ENCODE measurements around the gene ZMAT1.
"Not testable (repeated sequence)": the region's sequence is repeated elsewhere in the genome, so short reads cannot be mapped to it uniquely, and the experiment has no call there.

The ZMAT1 gene

GRCh38 chrX:101931488-101932248 lies at the start of gene ZMAT1:
ZMAT1 (minus strand) TSS chrX:101932027; CDS start chrX:101932008, 19 bp downstream.
- DNase-seq, result peak; percentile 59

GRCh38 chrX:101977106-101977505 lies 45.3 kb upstream of the ZMAT1 start:
- DNase-seq, result peak; percentile 1

- DNase-seq, result no peak
These were observed 41.2 kb upstream of the ZMAT1 start for GRCh38 chrX:101973066-101973465.

- DNase-seq, result not testable (repeated sequence)
These were observed 33.2 kb upstream of the ZMAT1 start for GRCh38 chrX:101964923-101965539.

- no peak for DNase-seq
These were observed 26.3 kb upstream of the ZMAT1 start for GRCh38 chrX:101958139-101958538.

- no peak for DNase-seq
These were observed 25.3 kb upstream of the ZMAT1 start for GRCh38 chrX:101957174-101957573.

- no peak for DNase-seq
These were observed 24.7 kb upstream of the ZMAT1 start for GRCh38 chrX:101956556-101956955.

GRCh38 chrX:101950581-101950980 lies 18.8 kb upstream of the ZMAT1 start:
- DNase-seq, result no peak

- DNase-seq, result no peak
These were observed 383 bp upstream of the ZMAT1 start for GRCh38 chrX:101932249-101932570.

GRCh38 chrX:101931136-101931487 lies 715 bp downstream of the ZMAT1 start:
- no peak for DNase-seq

GRCh38 chrX:101925733-101926132 lies 6.1 kb downstream of the ZMAT1 start:
- DNase-seq, result no peak

- no peak for DNase-seq
These were observed 13.1 kb downstream of the ZMAT1 start for GRCh38 chrX:101918751-101919150.

GRCh38 chrX:101906136-101906796 lies 25.6 kb downstream of the ZMAT1 start:
- no peak for DNase-seq

GRCh38 chrX:101904996-101905395 lies 26.8 kb downstream of the ZMAT1 start:
- DNase-seq, result no peak

All from kidney glomerular epithelial cell (primary cell).